GM10248 (cell line): Measurements from ENCODE around the gene SCTR.

Source experiments
- CTCF ChIA-PET: fragments of 300-600 bp; sonication (Branson Sonifier 250); formaldehyde crosslinking; extraction: SDS; loops from one replicate; lab custom pipeline; 2021; ENCODE audit warnings: antibody characterized with exemption; lab: Yijun Ruan, JAX
- POLR2A ChIA-PET: fragments of 350-650 bp; sonication (Branson Sonifier 250); formaldehyde crosslinking; extraction: SDS; loops from one replicate; lab custom pipeline; 2020; ENCODE audit warnings: antibody characterized with exemption; lab: Yijun Ruan, JAX
- DNase-seq: peaks from one replicate; pipeline ENCODE4 v3.0.0; 2012; ENCODE audit errors: extremely low spot score
- CTCF ChIP-seq: IDR thresholded peaks from 2 replicates; pipeline ENCODE4 v1.5.1; 2012; ENCODE audit warnings: mild to moderate bottlenecking, low read depth; ENCODE audit errors: extremely low read depth, missing control alignments, control extremely low read depth

Gene SCTR

DNA sequence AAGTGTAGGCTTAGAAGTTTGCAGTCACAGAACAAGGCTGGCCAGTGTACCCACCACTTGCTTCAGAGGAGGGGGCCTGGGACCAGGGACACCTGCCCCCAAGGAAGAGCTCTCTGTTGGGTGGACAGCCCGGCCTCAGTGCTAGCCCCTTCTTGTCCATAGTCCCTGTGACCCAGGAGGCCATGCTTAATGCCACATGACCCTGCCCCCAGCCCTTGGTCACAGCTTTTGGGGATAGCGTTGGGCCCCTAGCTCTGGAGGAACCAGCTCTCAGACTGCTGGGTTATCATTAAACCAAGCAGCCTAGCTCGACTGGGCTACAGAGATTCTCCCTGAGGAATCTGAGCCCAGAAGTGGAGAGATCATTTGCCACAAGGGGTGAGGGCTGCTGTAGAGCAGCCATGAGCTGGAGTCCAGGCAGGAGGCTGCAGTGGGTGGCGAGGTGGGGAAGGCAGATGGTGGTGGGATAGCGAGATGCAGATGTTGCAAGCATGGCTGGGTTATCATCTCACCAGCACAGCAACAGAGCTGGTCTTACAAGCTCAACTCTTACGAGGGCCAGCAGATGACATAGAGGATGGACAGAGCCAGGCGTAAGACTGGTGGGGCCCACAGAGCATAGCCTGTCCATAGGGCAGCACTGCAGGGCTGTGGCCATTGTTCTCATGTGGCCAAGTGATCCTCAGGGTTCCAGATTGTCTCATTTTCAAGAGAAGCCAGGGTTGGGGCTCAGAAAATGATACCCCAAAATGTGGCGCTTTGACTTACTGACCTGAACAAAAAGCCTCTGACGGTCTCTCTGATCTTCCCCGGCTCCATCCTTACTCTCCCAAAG, 99.8 kb downstream of the SCTR start:
- ChIA-PET CTCF (interaction anchor here (0.8 to 1.1 kb wide), 3 partner anchors 8 to 51 kb away, joined by 3 read pairs; no protein-coding TSS in a partner anchor), POLR2A (no interaction called here)
- DNase-seq, result no peak
- no peak for TF ChIP-seq CTCF

GRCh38 chr2:119423811-119424210, 100.5 kb downstream of the SCTR start:
- no peak for DNase-seq
- ChIA-PET POLR2A (no interaction called here), CTCF (interaction anchor here (0.8 to 1.1 kb wide), 3 partner anchors 8 to 52 kb away, joined by 3 read pairs; no protein-coding TSS in a partner anchor)
- TF ChIP-seq CTCF, result no peak

GRCh38 chr2:119423108-119423444, 101.2 kb downstream of the SCTR start:
- CTCF ChIA-PET, result no interaction called here
- TF ChIP-seq CTCF, result no peak
- POLR2A ChIA-PET, result no interaction called here
- DNase-seq, result no peak

- POLR2A ChIA-PET, result no interaction called here
- DNase-seq, result no peak
- no peak for TF ChIP-seq CTCF
- CTCF ChIA-PET, result no interaction called here
Observed at GRCh38 chr2:119422360-119423107, 101.7 kb downstream of the SCTR start.

DNA sequence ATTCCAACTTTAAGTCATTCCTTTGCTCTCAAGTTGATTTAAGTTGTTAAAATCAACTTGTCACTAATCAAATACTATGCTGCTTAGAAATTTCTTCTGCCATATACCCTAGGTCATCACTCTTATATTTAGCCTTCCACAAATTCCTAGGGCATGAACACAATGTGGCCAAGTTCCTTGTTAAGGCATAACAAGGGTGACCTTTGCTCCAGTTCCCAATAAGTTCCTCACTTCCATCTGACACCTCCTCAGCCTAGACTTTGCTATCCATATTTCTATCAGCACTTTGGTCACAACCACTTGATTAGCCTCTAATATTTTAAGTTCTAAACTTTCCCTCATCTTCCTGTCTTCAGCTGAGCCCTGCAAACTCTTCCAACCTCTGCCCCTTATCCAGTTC, 102.5 kb downstream of the SCTR start:
- CTCF ChIA-PET, result interaction anchor here (1.2 to 1.6 kb wide), 2 partner anchors 17 to 94 kb away, joined by 3 to 4 read pairs; no protein-coding TSS in a partner anchor
- TF ChIP-seq CTCF, result no peak

DNA sequence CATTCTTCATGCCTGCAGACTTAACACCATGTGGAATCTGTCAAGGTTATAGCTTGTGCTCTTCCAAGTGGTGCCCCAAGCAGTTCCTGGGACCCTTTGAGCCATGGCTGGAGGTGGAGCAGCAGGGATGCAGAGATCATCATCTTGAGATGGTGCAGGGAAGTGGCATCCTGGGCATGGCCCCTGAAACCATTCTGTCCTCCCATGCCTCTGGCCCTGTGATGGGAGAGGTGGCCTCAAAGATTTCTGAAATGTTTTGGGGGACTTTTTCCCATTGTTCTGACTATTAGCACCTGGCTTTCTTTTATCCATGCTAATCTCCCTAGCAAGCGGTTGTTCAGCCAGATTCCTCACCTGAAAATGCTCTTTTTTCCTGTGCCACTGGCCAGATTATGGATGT, 103.0 kb downstream of the SCTR start:
- POLR2A ChIA-PET, result no interaction called here
- CTCF ChIA-PET, result interaction anchor here (1.2 to 2.2 kb wide), 5 partner anchors 11 to 95 kb away, joined by 3 to 6 read pairs (median 3); partner anchors contain the start of gene TMEM37
- DNase-seq, result no peak
- TF ChIP-seq CTCF, result no peak

More for the DNA sequence above, 102.5 kb downstream of the SCTR start:
- DNase-seq, result no peak
- POLR2A ChIA-PET, result no interaction called here
